Esophagus muscularis mucosa (tissue), 4 donors: ENCODE results near the gene NT5C1A. TPM values are rescaled to one million over a fixed set of nuclear protein-coding genes. Genes with fewer than 3 reads are reported as not detected.

Source experiments
- DNase-seq: peaks from one replicate; pipeline ENCODE4 v3.0.0-alpha.2; 2017; ENCODE audit errors: extremely low spot score
- H3K27ac ChIP-seq, 4 donors: fragments of 200-600 bp; sonication (generic); replicated peaks in 1 of 4; 1 replicate in 3 of 4; 2 replicates in 1 of 4; pipeline ENCODE4 v1.5.1; 2016 to 2019; ENCODE audit warnings: mild to moderate bottlenecking in 1 of 4
- H3K27me3 ChIP-seq, 4 donors: fragments of 200-600 bp; sonication (generic); one replicate each; pipeline versions ENCODE4 v1.5.1 to v1.6.0; 2016 to 2019
- H3K36me3 ChIP-seq, 4 donors: fragments of 200-600 bp; sonication (generic); one replicate each; pipeline ENCODE4 v1.5.1; 2016 to 2019
- H3K4me1 ChIP-seq, 4 donors: fragments of 200-600 bp; sonication (generic); one replicate each; pipeline ENCODE4 v1.5.1; 2016 to 2019
- H3K4me3 ChIP-seq, 4 donors: fragments of 200-600 bp; sonication (generic); 1 replicate in 2 of 4; 2 replicates in 2 of 4; pipeline ENCODE4 v1.5.1; 2016 to 2019; ENCODE audit warnings: mild to moderate bottlenecking in 4 of 4, moderate library complexity in 1 of 4
- H3K9me3 ChIP-seq, 4 donors: fragments of 200-600 bp; sonication (generic); 1 replicate in 3 of 4; 2 replicates in 1 of 4; pipeline ENCODE4 v1.5.1; 2016 to 2019
- CTCF ChIP-seq, 3 experiments: fragments of 200-600 bp in 2 of 3; fragments of 450-650 bp in 1 of 3; sonication (generic) in 2 of 3; IDR thresholded peaks; one replicate each; pipeline ENCODE4 v1.5.1; 2017 to 2019; ENCODE audit warnings: antibody characterized with exemption in 3 of 3, mild to moderate bottlenecking in 2 of 3, moderate library complexity in 1 of 3
- EP300 ChIP-seq: sonication (generic); formaldehyde crosslinking; IDR thresholded peaks from one replicate; pipeline ENCODE4 v1.6.1; 2017; ENCODE audit warnings: antibody characterized with exemption
- POLR2A ChIP-seq: fragments of 450-650 bp; IDR thresholded peaks from one replicate; pipeline ENCODE4 v1.6.1; 2017; ENCODE audit warnings: antibody characterized with exemption, moderate library complexity, mild to moderate bottlenecking, low read depth
- POLR2AphosphoS5 ChIP-seq, 2 donors: sonication (generic); formaldehyde crosslinking; IDR thresholded peaks; one replicate each; pipeline ENCODE4 v1.6.1; 2017; ENCODE audit warnings: antibody characterized with exemption in 2 of 2
- WGBS: methylation state at CpG from one replicate; pipeline ENCODE4 v1.1.5; 2018; 5-methylcytosine and 5-hydroxymethylcytosine counted together
- intact Hi-C: fragments of 100-400 bp; cut with DNase I; formaldehyde crosslinking; loops from one replicate; pipeline ENCODE4 v1.15.1; 2023
- total RNA-seq, 4 donors: library from RNA; depleted of rRNA; stranded (reverse); fragments of >200 nt; gene quantifications; one replicate each; pipeline versions ENCODE4 v1.1.0 to v1.2.1, GENCODE V29; 2016

The NT5C1A gene
- total RNA-seq, 4 donors from 2014 or later: 0.26 TPM; not detected in 3

GRCh38 chr1:39646232-39647081 is 25.4 kb downstream of the NT5C1A start:
- intact Hi-C loops: no loop called here
- peaks cover 0 to 5% (median 0%) of the 10 kb centered on the region in 4 donors for H3K27me3 ChIP-seq
- TF ChIP-seq CTCF (IDR thresholded peaks at IDR 0.05) (no peak), EP300 (no peak), POLR2A (no peak), POLR2AphosphoS5 (IDR thresholded peaks at IDR 0.05) (peak; percentile 68)
- no peak for DNase-seq
- peaks cover 12 to 22% (median 19%) of the 10 kb centered on the region in 4 donors for H3K4me1 ChIP-seq
- H3K27ac ChIP-seq: peak overlapping the region; percentile 44 to 60 (median 44)
- no peak overlapping the region for H3K4me3 ChIP-seq
- no peaks in the 10 kb centered on the region for H3K36me3 ChIP-seq
- WGBS: 58% methylated on average over 9 of the region's 12 CpGs
- H3K9me3 ChIP-seq: no peaks in the 10 kb centered on the region

GRCh38 chr1:39645411-39646043 is 26.4 kb downstream of the NT5C1A start:
- Histone ChIP-seq H3K27me3 (peaks cover 0 to 10% (median under 1%) of the 10 kb centered on the region in 4 donors), H3K27ac (peak overlapping the region in 1 of 4 donors; percentile 10), H3K4me1 (peaks cover 12 to 22% (median 18%) of the 10 kb centered on the region in 4 donors), H3K4me3 (no peak overlapping the region), H3K36me3 (no peaks in the 10 kb centered on the region), H3K9me3 (no peaks in the 10 kb centered on the region)
- intact Hi-C loops: no loop called here
- TF ChIP-seq POLR2AphosphoS5 (IDR thresholded peaks at IDR 0.05): no peak
- TF ChIP-seq EP300: no peak
- TF ChIP-seq POLR2A: no peak
- no peak for TF ChIP-seq CTCF (IDR thresholded peaks at IDR 0.05)
- DNase-seq: no peak
- WGBS: 92% methylated on average over 3 of the region's 3 CpGs

- Histone ChIP-seq H3K27me3 (peaks cover 0 to 29% (median 17%) of the 10 kb centered on the region in 4 donors), H3K27ac (no peak overlapping the region), H3K4me3 (no peak overlapping the region), H3K36me3 (no peaks in the 10 kb centered on the region), H3K4me1 (peaks cover 17 to 27% (median 25%) of the 10 kb centered on the region in 4 donors), H3K9me3 (no peaks in the 10 kb centered on the region)
- no peak for DNase-seq
- intact Hi-C loops: no loop called here
- WGBS: 92% methylated on average over 3 of the region's 3 CpGs
- no peak for TF ChIP-seq EP300
- no peak for TF ChIP-seq POLR2A
- no peak for TF ChIP-seq CTCF (IDR thresholded peaks at IDR 0.05)
- TF ChIP-seq POLR2AphosphoS5 (IDR thresholded peaks at IDR 0.05): no peak
Measured at GRCh38 chr1:39643705-39644104, 28.2 kb downstream of the NT5C1A start.

GRCh38 chr1:39642796-39643195 is 29.1 kb downstream of the NT5C1A start:
- Histone ChIP-seq H3K4me3 (no peak overlapping the region), H3K4me1 (peaks cover 13 to 26% (median 21%) of the 10 kb centered on the region in 4 donors), H3K27me3 (peaks cover 0 to 38% (median 17%) of the 10 kb centered on the region in 4 donors), H3K9me3 (no peaks in the 10 kb centered on the region), H3K27ac (no peak overlapping the region), H3K36me3 (no peaks in the 10 kb centered on the region)
- TF ChIP-seq EP300 (no peak), POLR2AphosphoS5 (IDR thresholded peaks at IDR 0.05) (no peak), CTCF (IDR thresholded peaks at IDR 0.05) (no peak), POLR2A (no peak)
- intact Hi-C loops: no loop called here
- WGBS: 72% methylated on average over 4 of the region's 4 CpGs
- no peak for DNase-seq
